ENCODE results near the gene TSHB.

GRCh38 chr1:115071012-115071664 is 41.5 kb downstream of the TSHB start:
- TF ChIP-seq CTCF (IDR thresholded peaks at IDR 0.05) (no peak), POLR2A (IDR thresholded peaks at IDR 0.05) (no peak)

Measured in tibial nerve (tissue), 3 donors.